SW 1271 (cell line): ENCODE data around the gene REV3L.
A peak's percentile ranks its signal among the peaks of the same experiment; 100 is the strongest.
"Not testable (repeated sequence)": the region's sequence is repeated elsewhere in the genome, so short reads cannot be mapped to it uniquely, and the experiment has no call there.

Experiments
- DNase-seq, 2 experiments: peaks; one replicate each; lab custom pipeline; 2025; lab: John Stamatoyannopoulos, UW

Gene REV3L

GRCh38 chr6:111260570-111261298 is 222.3 kb downstream of the REV3L start:
- DNase-seq, result no peak

GRCh38 chr6:111259089-111259831 is 223.8 kb downstream of the REV3L start:
- DNase-seq, result peak; percentile 95 to 98

GRCh38 chr6:111258615-111259088 is 224.4 kb downstream of the REV3L start:
- no peak for DNase-seq

GRCh38 chr6:111258010-111258409 is 225.0 kb downstream of the REV3L start:
- DNase-seq, result no peak

- peak in 1 of 2 experiments; percentile 19 for DNase-seq
Measured at GRCh38 chr6:111256646-111257045, 226.4 kb downstream of the REV3L start.

GRCh38 chr6:111255838-111256237 is 227.2 kb downstream of the REV3L start:
- DNase-seq, result not testable (repeated sequence)

GRCh38 chr6:111254779-111255166 is 228.2 kb downstream of the REV3L start:
- DNase-seq, result no peak

- DNase-seq, result no peak
Measured at GRCh38 chr6:111254004-111254778, 228.8 kb downstream of the REV3L start.

GRCh38 chr6:111252726-111253125 is 230.3 kb downstream of the REV3L start:
- DNase-seq, result no peak

- DNase-seq, result no peak
Measured at GRCh38 chr6:111250791-111251354, 232.1 kb downstream of the REV3L start.
